HG02973 (cell line): ENCODE results near the gene MRPS11.
"Not testable (repeated sequence)": the region's sequence is repeated elsewhere in the genome, so short reads cannot be mapped to it uniquely, and the experiment has no call there.

Experiments used
- ATAC-seq: cut with Tn5 transposase; IDR thresholded peaks from one replicate; pipeline ENCODE4 v1.9.1; 2021; ENCODE audit warnings: moderate library complexity; ENCODE audit not compliant: unreplicated experiment

The MRPS11 gene

DNA sequence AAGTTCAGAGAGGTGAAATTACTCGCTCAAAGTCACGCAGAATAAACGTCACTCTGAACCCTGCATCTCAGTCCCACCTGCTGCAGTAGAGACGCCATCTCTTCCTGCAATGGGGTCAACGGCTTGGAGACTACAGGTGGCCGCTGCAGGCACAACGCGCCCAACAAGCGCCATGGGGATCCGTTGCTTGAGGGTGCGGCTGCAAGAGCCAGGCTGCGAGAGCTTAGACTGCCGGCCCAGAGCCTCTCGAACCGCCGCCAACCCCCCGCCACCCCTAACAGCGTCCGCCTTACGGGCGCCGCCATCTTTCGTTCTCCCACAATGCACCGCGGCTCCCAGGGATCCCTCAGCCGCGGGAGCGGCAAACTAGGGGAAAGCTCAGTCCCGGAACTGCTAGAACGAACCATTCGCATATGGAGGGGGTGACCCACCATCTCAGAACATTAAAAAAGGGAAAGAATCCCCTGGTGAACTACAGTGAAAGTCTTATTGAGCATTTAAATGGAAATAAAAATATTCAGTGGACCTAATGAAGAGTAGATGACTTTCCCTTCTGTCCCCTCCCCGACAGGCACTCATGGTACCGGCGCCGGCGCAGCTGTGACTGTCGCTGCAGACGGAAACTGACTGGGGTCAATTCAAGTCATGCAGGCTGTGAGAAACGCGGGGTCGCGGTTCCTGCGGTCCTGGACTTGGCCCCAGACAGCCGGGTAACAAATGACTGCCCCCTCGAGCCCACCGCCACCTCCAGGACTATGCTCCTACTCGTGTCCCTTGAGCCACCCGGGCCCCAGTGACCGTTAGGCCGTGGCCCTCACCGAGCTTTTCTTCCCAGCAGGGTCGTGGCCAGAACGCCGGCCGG is at the start of gene MRPS11, which contains the start of gene MRPL46:
Gene MRPS11 (plus strand): TSS at position 636 of the 862 bp plus-strand sequence. CDS start 10 bp downstream, at position 646.
Gene MRPL46 (minus strand): TSS at position 316 of the 862 bp plus-strand sequence. CDS start 11 bp downstream, at position 305.
- ATAC-seq: peak; percentile 84

DNA sequence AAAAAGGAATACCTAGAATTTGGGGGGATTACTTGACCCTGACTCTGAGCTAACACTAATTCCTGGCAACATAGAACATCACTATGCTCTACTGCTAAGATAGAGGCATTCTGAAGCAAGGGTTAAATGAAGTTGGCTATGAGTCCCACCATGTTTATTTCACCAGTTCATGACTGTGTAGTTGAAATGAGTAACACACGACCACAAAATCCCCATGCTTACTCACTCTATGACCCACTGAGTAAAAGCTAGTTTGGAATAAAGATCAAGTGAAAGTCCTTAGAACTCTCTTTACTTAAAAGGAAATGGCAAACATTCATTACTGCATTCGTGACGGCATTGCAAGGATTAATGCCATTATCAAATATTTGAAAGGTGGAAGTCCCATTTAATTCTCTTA is 47.7 kb upstream of the MRPS11 start:
- peak; percentile 71 for ATAC-seq

DNA sequence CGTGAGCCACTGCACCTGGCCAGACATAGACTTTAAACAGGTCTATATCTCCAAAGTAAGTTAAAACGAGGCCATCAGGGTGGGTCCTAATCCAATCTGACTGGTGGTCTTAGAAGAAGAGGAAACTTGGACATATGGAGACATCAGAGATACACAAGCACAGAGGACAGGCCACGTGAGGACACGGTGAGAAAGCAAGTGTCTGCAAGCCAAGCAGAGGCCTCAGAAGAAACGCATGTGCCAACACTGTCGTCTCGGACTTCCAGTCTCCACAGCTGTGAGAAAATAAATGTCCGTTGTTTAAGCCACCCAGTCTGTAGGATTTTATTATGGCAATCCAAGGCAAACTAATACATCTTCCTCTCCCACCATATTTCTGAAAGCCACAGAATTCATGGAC is 44.2 kb upstream of the MRPS11 start:
- ATAC-seq: no peak

DNA sequence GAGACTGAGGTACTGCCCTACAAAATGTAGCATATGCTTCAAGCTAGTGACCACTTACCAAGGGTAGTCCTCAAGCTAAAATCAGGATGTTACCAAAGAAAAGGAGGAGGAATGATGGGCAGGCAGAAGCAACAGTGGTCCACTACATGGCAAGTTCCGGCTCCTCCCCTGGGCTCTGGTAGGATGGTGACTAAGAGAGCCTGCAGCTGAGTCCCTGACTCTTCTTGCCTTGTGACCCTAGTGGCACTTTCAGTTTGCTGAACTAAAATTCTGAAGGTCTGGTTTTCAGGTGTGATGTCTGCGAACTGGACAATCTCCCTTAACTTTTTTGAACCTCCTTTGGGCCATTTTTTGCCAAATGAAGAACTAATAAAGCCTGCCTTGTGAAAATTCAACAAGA is 41.2 kb upstream of the MRPS11 start:
- no peak for ATAC-seq

DNA sequence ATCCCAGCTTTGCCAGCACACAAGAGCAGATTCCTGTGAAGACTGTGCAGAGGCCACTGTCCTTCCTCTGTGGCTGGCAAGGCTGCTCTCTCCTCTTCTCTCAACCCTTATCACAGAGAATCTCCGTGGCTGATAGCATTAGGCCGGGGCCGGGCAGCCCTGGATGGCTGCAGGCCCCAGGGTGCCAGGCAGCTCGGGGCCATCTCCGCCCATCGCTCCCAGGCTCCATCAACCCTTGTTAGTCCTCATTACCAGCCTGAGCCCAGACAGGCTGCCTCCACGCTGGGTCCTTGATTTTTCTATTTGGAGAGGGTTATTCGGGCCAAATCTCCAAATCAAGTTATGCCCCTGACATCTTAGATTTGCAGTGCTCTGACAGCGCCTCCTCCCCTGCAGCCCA is 39.5 kb upstream of the MRPS11 start:
- no peak for ATAC-seq

DNA sequence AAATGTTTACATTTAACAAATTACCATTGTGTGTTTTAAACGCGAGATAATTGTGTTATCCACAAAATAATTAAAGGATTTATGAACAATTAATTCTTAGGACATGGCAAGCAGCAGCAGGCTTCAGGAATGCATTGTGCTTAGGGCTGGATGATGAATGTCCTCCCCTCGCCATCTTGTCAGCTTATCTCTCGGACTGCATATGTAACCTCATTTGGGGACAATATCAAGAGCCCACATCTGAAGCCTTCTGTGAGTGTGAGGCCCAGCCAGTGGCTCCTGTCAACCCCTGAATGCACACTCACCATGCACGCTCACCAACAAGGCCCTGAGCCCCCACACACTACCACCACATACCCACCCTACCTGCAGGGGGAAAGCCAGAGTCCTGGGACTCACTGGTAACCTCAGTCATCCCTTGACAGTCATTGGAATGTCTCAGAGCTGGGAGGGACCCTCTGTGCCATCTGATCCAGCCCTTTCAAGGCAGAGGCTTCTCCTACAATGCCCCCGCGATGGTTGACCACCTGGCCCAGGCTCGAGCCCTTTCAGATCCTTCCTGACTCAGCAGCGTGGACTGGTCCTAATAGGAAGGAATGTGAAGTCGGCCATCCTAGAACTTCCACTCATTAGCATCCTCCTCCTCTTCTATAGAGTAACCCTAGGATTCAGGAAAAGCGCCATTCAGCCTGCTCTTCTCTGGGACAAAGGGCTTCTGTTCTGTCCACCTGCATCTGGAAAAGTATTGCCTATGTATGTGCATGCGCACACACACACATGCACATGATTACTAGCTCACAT is 38.5 kb upstream of the MRPS11 start:
- ATAC-seq: no peak

DNA sequence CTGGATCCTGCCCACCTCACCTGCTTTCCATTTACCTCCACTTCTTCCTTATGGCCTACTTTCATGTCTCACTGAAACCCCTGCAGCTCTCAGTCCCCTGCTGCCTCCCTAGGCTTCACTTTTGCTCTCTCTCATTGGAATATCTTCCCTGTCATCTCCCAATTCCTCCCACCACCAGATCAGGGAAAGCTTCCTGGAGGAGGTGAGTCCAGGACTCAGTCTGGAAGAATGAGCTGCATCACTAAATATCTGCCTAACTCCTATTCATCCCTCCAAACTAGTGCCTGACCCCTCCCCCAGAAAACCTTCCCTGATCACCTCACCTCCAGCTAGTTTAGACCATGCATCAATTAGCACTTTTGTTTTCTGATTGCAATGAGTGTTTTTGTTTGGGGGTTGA is 37.5 kb upstream of the MRPS11 start:
- ATAC-seq: no peak

DNA sequence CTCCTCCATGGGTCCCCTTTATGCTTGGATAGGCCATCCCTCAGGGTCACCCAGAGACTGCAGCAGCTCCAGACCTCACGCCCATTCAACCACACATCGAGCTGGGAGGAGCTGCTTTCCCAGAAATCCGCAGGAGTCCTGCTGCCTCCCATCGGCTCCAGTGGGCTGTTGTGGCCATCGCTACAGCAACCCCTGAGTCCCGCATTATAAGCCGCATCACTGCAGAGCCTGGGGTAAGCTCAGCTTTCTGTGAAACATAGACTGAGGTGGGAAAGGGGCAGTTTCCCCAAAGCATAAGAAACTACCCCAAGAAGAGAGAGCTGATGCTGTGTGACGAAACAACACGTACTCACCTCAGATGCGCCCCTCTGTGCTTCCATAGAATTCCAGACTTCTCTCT is 36.1 kb upstream of the MRPS11 start:
- no peak for ATAC-seq

DNA sequence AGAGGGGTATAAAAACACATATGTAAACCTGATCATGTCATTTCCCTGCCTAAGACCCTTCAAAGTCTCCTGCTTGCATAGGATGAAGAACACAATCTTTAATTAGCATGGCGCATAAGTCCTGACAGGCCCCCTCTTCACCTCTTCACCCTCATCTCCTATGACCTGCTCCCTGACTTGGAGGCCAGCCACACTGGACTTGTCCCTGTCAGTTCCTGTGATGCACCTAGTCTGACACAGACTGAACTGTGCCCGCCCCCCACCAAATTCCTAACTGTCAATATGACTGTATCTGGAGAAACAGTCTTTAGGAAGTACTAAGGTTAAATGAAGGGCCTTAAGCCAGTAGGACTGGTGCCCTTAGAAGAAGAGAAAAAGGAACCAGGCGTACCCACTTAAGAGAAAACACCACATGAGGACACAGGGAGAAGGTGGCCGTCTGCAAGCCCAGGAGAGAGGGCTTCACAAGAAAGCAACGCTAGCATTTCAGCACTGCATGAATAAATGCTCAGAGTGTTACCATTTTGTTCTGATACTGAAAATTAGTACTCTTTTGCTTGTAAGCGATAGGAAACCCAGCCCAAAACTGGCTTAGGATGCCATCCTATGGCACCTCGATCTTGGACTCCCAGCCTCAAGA is 34.3 kb upstream of the MRPS11 start:
- no peak for ATAC-seq

DNA sequence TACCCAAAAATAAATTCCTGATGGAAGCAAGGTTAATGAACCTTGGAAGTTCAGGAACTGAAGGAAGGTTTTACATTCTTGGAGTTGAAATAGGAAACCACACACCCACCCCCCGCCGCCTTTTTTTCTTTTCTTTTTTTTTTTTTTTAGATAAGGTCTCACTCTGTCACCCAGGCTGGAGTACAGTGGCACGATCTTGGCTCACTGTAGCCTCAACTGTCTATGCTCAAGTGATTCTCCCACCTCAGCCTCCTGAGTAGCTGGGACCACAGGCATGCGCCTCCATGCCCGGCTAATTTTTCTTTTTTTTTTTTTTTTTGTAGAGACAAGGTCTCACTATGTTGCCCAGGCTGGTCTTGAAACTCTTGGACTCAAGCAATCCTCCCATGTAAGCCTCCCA is 33.4 kb upstream of the MRPS11 start:
- not testable (repeated sequence) for ATAC-seq

DNA sequence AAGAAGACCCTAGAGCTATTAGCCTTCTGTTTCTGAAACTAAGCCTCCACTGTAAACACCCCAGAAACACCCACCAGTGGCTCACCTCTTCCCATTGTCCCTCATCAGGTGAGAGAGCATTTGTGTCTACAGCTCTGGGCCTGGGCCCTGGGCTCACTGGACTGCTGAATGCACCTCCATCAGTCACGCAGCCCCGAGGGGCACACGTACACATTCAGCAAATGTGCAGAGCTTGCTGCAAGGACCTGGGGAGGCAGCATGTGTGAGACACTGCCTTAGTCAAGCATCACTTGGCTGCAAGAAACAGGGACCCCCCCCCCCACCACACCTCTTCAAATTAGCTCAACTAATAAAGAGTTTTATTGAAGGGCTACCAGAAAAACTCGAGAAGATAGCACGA is 29.3 kb upstream of the MRPS11 start:
- no peak for ATAC-seq

DNA sequence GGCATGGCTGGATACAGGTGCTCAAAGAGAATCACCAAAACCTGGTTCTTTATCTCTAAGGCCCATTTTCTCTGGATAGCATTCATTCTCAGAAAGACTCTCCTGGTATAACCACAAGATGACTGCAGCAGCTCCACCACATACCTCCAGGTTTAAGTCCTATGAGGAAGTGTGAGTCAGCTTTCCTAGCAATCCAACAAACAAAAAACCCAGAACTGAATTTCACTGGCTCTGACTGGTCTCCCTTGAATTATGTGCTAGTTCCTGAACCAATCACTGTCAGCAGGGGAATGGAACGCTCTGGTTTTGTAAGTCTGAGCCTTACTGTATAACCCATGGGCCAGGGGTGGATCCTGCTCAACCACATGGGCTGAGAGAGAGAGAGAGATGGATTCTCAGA is 27.5 kb upstream of the MRPS11 start:
- no peak for ATAC-seq

DNA sequence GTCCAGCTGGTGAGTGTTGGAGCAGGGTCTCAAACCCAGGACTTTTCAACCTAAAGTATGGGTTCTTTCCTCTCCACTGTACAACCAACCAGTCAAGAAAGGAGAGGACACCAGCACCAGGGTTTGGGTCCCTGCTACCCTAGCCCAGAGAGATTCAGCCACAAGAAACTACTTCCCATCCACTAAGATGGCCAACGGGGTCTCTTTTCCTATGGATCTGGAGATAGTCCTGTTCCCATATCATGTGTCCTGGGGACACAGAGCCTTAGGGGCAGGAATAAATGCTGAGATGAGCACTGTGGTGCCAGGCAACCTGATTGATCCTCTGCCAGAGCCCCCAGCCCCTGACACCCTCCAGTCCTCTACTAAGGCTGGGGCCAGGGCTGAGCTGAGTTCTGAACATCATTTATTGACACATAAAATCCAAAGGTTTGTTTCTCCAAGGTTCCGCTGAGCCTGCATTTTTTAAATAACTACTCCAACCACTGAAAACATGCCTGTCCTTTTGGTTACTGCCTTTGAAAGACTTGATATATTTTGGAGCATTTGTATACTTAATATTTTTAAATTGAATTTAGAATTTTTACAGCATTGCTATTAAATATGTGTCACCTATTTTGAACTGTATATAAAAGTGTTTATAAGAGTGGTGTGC is 26.3 kb upstream of the MRPS11 start:
- no peak for ATAC-seq

DNA sequence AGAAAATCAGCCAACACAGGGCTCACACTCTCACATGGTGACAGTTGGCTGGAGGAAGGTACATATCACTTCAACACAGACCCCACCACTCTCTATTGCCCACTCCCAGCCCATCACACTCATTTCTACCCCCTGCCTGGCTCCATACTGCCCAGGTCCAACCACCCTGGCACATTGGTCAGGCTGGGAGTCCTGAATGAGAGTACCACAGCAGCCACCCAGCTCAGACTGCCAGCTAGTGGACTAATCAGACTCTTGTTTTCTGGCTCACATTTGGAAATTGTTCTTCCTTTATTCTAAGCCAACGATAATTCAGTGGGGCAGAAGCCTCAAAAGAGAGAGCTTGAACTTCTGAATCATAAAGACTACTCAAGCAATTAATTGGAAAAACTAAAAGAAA is 20.3 kb upstream of the MRPS11 start:
- no peak for ATAC-seq

DNA sequence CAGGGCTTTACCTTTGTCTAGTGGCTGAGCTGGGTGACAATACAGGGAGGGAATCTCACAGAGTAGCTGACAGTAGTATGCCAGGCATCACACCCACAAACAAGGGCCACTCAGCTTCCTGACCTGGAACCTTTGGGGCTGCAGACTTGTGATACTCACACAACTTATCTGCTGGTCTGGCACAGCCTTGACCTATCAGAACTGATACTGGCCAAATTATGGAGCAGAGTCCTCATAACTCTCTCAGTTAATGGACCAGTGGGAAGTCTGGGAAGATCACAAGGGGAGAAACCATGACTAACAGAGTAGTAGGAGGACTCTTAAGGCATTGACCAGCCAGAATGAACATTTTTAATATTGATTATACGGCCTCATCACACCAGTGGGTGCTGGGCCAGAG is 19.8 kb upstream of the MRPS11 start:
- ATAC-seq: no peak

DNA sequence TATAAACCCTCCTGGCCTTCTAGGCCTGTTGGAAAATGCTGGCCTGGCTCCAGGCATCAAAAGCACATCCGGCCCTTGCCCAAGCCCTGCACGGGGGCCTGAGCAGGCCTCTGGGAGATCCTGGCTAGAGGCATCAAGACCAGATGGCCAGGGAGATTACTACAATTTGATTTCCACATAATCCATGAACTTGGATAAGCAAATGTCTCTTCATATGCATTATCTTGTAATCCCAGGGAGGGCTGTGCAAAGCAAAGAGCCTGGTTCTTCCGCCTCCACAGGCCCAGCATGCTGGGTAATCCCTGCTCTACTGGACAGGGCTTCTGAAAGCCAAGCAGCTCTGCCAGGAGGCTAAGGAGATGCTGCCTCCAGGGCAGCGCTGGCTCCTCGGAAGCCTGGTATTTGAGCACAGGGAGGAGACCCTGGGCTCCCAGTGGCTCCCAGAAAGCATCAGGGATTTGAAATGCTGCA is 18.5 kb upstream of the MRPS11 start:
- ATAC-seq: no peak

DNA sequence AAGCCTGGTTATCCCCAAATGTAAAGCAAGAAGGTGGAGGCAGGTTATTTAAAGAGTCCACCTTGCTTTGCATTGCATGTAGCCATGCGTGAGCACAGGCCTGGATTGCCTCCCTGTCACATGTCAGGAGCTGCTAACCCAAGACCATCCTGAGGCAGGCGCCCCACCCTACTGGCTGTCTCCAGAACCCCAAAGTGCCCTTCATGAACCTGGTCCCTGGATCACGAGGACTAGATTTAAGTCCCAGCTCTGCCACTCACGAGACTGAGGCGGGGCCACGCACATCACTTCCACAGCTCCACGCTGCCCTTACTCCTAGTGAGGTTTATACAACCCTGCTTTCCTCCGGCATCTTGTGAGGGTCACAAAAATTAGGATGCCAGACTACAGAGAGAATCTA is 17.9 kb upstream of the MRPS11 start:
- ATAC-seq: no peak

DNA sequence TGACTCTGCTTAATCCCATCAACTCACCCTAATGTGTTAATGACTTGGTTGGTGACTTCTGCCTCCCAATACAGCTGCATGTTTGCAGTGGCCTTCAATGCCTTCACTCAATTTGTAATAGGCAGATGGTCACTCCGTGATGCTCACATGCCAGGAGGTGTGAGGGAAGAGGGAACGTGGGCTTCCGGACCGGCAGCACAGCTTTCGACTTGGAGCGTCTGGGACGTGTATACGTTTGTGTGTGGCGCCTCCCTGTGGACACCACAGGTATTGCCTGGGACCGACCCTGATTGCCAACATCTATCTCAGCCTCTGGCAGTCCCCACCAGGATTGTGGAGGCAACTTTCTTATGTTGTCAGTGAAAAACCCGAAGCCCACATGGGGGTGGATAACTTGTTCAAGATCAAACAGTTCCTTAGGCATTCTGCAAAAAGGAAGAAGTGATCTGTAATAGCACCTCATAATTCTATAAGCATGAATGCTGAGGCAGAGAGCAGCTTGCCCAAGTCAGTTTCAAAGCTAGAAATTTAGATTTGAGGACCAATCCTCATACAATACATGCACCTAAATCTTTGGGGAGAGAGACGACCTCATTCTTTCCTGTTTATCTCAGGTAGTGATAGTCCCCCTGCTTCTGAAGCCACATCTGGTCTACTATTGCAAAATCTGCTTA is 17.2 kb upstream of the MRPS11 start:
- peak; percentile 54 for ATAC-seq

DNA sequence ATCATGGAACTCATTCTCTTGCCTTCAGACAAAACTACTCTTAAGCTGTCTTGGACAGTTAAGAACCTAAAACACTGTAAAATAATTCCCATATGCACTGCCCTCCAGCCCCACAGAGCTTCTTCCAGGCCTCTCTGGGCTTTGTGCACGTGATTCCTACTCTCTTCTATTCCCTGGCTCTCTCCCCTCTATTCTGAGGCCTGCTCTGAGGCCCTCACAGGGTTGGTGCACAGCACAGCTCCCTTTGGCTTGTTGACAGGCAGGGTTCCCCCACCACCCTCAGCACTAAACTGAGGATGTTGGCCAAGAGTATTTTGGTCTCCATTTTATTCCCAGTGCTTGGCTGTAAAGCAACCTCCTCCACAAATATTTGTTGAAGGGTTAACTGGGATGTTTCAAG is 13.9 kb upstream of the MRPS11 start:
- ATAC-seq: no peak

DNA sequence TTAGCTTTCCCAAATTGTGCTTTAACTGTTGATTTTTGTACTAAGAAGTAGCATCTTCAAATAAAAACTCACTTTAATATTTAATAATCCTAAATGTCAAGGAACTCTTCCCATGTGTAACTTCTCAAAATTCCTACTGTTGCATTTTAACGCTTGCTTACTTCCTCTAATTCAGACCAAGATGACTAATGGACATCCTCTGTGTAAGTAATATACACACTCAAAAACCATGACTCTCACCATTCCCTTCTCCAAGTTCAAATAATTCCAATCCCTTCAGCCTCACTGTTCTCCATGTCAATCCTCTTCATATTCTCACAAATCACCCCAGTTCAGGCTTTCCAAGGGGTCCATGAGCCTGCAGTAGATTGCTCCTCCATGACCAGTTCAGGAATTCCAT is 13.3 kb upstream of the MRPS11 start:
- ATAC-seq: no peak
